Stimulated activated CD8-positive, alpha-beta memory T cell treated with anti-CD3 and anti-CD28 coated beads, Interleukin-2, amount 100 ng/mL, for 1 hour (primary cell): ENCODE data around the gene CYP26A1.

ENCODE experiments used
- DNase-seq, 2 donors: peaks; one replicate each; pipeline ENCODE4 v3.0.0-alpha.2; 2020; ENCODE audit warnings: low read depth in 2 of 2

The CYP26A1 gene

GRCh38 chr10:93064874-93065660 lies 8.6 kb upstream of the CYP26A1 start:
- DNase-seq, result no peak

DNA sequence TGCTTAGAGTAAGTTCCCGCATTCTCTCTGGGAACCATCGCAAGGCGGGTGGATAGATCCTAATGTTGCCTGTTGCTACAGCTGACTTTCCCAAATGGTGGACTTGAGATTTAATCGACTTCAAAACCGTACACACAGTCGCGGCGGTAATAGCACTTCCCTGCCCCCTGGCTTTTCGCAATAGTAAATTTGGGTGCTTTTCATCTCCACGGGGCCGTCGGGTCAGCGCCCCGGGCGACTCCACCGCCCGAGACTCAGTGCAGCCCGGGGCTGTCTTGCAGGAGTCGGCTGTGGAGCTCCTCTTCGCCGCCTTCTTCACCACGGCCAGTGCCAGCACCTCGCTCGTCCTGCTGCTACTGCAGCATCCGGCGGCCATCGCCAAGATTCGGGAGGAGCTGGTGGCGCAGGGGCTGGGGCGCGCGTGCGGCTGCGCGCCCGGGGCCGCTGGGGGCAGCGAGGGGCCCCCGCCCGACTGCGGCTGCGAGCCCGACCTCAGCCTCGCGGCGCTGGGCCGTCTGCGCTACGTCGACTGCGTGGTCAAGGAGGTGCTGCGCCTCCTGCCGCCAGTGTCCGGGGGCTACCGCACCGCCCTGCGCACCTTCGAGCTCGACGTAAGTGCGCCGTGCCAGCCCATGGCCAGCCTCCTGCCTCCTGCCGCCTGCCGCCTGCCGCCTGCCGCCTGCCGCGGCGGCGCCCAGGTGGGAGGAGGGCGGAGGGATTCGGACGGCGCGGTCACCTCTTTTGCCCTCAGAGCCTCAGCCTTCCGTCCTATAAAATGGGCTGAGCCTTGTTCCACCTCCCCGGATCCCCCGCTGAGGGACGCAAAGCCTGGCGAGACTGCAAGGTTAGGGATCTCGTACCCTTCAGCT lies 7.8 kb upstream of the CYP26A1 start:
- DNase-seq, result no peak

DNA sequence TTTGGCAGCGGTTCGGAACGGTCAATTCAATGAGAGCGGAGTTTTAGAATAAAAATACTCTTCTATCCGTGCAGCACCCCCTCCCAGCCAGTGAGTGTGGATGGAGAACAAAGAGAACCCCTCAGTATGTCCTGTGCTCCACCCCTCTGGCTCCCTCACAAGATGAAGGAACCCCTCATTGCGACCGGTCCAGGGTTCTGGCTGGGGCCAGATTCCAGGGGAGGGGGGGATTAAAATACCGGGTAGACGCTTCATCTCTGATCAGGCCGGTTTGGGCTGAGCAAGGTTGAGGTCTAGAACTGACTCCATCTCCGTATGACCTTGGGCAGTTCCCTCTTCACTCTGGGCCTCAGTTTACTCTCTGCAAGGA lies 7.2 kb upstream of the CYP26A1 start:
- DNase-seq, result no peak

- DNase-seq, result no peak
Measured at GRCh38 chr10:93067443-93068365, 6.0 kb upstream of the CYP26A1 start.

DNA sequence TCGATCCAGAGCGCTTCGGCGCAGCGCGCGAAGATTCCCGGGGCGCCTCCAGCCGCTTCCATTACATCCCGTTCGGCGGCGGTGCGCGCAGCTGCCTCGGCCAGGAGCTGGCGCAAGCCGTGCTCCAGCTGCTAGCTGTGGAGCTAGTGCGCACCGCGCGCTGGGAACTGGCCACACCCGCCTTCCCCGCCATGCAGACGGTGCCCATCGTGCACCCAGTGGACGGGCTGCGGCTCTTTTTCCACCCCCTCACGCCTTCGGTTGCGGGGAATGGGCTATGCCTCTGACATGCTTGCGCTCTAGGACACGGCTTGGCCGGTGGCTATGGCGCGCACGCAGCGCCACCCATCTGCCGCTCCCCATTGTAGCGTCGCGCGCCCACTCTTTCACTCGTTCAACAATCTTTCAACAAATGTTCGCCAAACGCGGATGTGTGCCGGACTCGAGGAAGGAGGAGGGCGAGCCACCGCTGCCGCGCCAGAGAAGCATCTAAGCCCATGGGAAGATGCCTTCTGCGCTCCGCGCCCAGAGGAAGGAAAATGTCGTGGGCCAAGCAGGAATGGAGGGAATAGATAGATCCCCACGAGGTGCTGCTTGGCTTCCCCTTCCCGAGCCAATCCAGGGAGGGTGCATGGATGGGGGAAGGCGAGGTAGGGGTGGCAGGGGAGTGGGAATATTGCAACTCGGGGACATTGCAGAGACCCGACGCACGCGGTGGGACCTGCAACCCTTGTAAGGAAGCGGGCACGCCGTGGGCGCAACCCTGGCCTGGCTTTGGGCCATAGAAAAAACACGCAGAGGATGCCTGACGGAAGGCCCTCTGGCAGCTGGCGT lies 5.1 kb upstream of the CYP26A1 start:
- DNase-seq, result no peak

DNA sequence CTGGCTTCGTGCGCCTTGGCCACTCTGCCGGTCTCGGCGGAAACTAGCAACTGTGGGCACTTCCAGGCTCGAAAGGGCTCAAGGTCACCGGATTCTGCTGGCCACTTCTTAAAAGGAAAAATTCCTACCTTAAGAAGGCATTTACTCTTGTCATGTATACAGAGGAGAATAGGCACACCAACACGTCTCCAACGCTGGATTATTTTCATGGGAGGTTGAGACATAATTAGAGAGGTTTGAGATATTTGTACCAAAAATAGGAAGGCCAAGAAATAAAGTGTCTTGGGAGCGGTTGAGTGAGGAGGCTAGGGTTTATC lies 4.5 kb upstream of the CYP26A1 start:
- no peak for DNase-seq

DNA sequence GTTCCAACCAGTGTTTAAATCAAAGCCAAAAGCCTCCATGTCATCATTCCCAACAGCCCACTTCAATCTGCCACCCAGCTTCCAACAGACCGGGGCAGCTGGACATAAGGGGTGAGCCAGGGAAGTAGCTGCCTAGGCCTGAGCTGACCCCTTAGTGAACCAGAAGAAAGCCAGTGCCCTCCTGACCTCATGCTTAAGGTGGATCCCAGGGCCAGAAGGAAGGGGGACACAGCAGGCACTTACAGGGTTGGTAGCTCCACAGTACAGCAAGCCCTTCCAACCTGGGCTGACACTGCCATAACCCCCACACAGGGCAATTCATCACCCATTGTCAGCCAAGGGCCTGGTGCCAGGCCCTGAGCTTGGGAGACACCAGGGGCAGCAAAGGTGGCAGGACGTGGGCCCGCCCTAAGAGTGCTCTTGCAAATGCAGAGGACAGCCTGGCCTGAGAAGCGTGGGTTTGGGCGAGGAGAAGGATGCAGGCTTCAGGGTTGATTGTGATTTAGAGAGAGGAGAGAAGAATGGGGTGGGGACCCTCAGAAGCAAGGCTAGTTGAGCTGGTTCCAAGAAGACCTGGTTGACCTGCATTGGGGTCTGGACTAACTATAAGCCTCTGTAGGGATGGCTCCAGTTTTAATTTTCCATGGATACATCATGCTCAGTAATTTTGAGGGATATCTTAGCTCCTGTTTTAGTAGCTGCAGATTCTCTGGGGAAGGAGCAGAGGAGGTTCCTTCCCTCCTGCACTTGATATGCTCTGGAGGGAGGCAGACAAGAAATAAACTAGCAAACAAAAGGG lies 3.1 kb upstream of the CYP26A1 start:
- DNase-seq, result no peak

- DNase-seq, result no peak
Measured at GRCh38 chr10:93071177-93071472, 2.6 kb upstream of the CYP26A1 start.

- no peak for DNase-seq
Measured at GRCh38 chr10:93071674-93072224, 1.9 kb upstream of the CYP26A1 start.

DNA sequence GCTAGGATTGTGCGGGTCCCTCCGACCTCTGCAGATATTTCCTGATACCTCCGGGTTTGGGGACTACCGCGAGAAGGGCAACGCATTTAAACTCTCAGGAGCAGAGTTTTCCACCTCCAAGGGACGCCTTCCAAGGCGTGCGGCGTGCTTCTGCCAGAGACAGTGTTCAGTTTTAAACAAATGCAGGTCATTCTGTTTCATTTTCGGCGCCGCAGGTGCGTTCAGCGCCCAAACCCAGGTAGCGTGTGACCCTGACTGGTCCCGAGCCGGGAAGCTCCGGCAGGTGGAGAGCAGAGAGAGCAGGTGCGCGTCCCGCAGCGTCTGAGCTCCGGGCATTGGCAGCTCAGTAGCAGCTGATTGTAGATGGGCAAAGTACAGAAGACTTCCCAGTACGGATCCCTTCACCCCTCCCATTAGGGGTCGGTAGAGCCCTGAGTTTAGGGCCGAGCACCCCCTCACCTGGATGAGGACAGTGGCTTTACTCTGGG lies 1.4 kb upstream of the CYP26A1 start:
- no peak for DNase-seq

DNA sequence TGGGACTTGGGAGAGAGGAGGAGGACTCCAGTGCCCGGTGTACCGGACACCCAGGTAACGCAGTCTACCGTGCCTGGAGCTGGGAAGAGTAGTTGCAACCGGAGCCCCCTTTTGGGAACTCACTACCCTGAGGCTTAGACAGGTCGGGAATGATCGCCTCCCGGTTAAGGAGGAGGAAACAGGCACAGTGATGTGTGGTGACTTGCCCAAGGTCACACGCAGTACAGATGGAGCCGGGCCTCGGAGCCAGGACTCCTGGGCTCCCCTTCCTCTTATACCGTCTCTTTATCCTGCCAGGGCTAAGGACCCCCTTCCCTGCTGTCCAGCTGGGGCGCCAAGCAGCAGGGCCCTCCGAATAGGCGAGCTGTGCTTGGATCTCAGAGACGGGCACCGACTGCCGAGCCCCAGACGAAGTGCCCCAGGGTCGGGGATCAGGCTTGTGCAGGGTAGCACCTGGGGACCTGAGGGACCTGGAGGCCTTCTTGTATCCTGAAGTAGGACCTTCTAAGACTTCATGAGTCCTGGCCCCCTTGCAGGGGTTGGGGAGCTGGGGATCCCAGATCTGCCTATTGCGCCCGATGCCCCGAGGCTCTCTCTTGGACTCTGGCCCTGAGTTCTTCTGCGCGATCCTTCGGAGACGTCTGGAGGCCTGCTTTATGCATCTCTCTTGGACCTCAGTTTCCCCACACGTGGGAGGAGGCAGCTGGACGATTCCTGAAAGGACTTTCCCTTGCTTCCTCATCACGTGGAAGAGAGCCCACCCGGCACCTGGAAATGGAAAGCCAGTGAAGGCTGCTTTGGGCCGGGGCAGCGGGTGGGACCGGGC lies 767 bp upstream of the CYP26A1 start:
- DNase-seq, result no peak

- DNase-seq, result no peak
Measured at GRCh38 chr10:93074147-93074596, 479 bp downstream of the CYP26A1 start.

- no peak for DNase-seq
Measured at GRCh38 chr10:93074597-93075368, 1.1 kb downstream of the CYP26A1 start.

- no peak for DNase-seq
Measured at GRCh38 chr10:93075369-93076221, 1.9 kb downstream of the CYP26A1 start.

- DNase-seq, result no peak
Measured at GRCh38 chr10:93076871-93077270, 3.2 kb downstream of the CYP26A1 start.

- DNase-seq, result no peak
Measured at GRCh38 chr10:93077860-93078337, 4.2 kb downstream of the CYP26A1 start.

- no peak for DNase-seq
Measured at GRCh38 chr10:93079663-93080349, 6.1 kb downstream of the CYP26A1 start.
